CD1c-positive myeloid dendritic cell (primary cell): ENCODE data around the gene MANBA.
A peak's percentile ranks its signal among the peaks of the same experiment; 100 is the strongest.
"Not testable (repeated sequence)": the region's sequence is repeated elsewhere in the genome, so short reads cannot be mapped to it uniquely, and the experiment has no call there.

Experiments
- DNase-seq: peaks from one replicate; pipeline ENCODE4 v3.0.0-alpha.2; 2016; ENCODE audit errors: extremely low spot score

MANBA gene

GRCh38 chr4:102620697-102621497, 139.9 kb downstream of the MANBA start:
- DNase-seq: peak; percentile 35

GRCh38 chr4:102619776-102620631, 140.8 kb downstream of the MANBA start:
- DNase-seq: not testable (repeated sequence)

- not testable (repeated sequence) for DNase-seq
Observed at GRCh38 chr4:102619021-102619420, 141.7 kb downstream of the MANBA start.

GRCh38 chr4:102616636-102617035, 144.1 kb downstream of the MANBA start:
- DNase-seq: no peak

- no peak for DNase-seq
Observed at GRCh38 chr4:102614801-102615200, 146.0 kb downstream of the MANBA start.

- no peak for DNase-seq
Observed at GRCh38 chr4:102612824-102613366, 147.9 kb downstream of the MANBA start.

- DNase-seq: no peak
Observed at GRCh38 chr4:102612210-102612609, 148.6 kb downstream of the MANBA start.

- DNase-seq: no peak
Observed at GRCh38 chr4:102610476-102610875, 150.3 kb downstream of the MANBA start.

GRCh38 chr4:102610007-102610406, 150.8 kb downstream of the MANBA start:
- DNase-seq: no peak

- no peak for DNase-seq
Observed at GRCh38 chr4:102608190-102608589, 152.6 kb downstream of the MANBA start.

- DNase-seq: no peak
Observed at GRCh38 chr4:102606846-102607450, 153.8 kb downstream of the MANBA start.

GRCh38 chr4:102606261-102606660, 154.5 kb downstream of the MANBA start:
- no peak for DNase-seq

GRCh38 chr4:102604222-102604940, 156.4 kb downstream of the MANBA start:
- no peak for DNase-seq

- DNase-seq: no peak
Observed at GRCh38 chr4:102601586-102602227, 159.1 kb downstream of the MANBA start.

- no peak for DNase-seq
Observed at GRCh38 chr4:102600689-102601088, 160.1 kb downstream of the MANBA start.

GRCh38 chr4:102599886-102600285, 160.9 kb downstream of the MANBA start:
- DNase-seq: no peak

- no peak for DNase-seq
Observed at GRCh38 chr4:102599455-102599854, 161.3 kb downstream of the MANBA start.

GRCh38 chr4:102598762-102599374, 161.9 kb downstream of the MANBA start:
- DNase-seq: peak; percentile 49

GRCh38 chr4:102598086-102598761, 162.5 kb downstream of the MANBA start:
- DNase-seq: no peak

- peak; percentile 15 for DNase-seq
Observed at GRCh38 chr4:102596532-102596931, 164.2 kb downstream of the MANBA start.
